WTC11 (cell line): ENCODE results near the gene PLA2G2D. TPM values are rescaled to one million over a fixed set of nuclear protein-coding genes. Genes with fewer than 3 reads are reported as not detected.
"Not testable (repeated sequence)": the region's sequence is repeated elsewhere in the genome, so short reads cannot be mapped to it uniquely, and the experiment has no call there.

ENCODE experiments used
- ATAC-seq: fragments of 200-7000 bp; cut with Tn5 transposase; 2 replicates; pipeline ENCODE4 v1.10.0; 2021; ENCODE audit warnings: mild to moderate bottlenecking, moderate library complexity
- CTCF ChIA-PET: fragments of 300-600 bp; sonication (Branson Sonifier 250); formaldehyde crosslinking; loops from one replicate; lab custom pipeline; 2021; ENCODE audit warnings: antibody characterized with exemption; lab: Charles Lee
- POLR2A ChIA-PET: fragments of 350-600 bp; sonication (Branson Sonifier 250); formaldehyde crosslinking; loops from one replicate; lab custom pipeline; 2021; ENCODE audit warnings: antibody characterized with exemption; lab: Charles Lee
- DNase-seq: peaks from one replicate; pipeline ENCODE4 v3.0.0; 2021; ENCODE audit warnings: low spot score
- H3K27ac Mint-ChIP-seq: 2 replicates; pipeline ENCODE4 v1.8.0; 2021; ENCODE audit warnings: mixed read lengths
- H3K27me3 Mint-ChIP-seq: 2 replicates; pipeline ENCODE4 v1.8.0; 2021; ENCODE audit warnings: low read depth, mild to moderate bottlenecking, moderate library complexity, mixed read lengths
- H3K36me3 Mint-ChIP-seq: 2 replicates; pipeline ENCODE4 v1.8.0; 2021; ENCODE audit warnings: mixed read lengths
- H3K4me1 Mint-ChIP-seq: 2 replicates; pipeline ENCODE4 v1.8.0; 2022; ENCODE audit warnings: mixed read lengths
- H3K4me3 Mint-ChIP-seq: 2 replicates; pipeline ENCODE4 v1.8.0; 2021; ENCODE audit warnings: mild to moderate bottlenecking, moderate library complexity, mixed read lengths
- H3K9me3 Mint-ChIP-seq: 2 replicates; pipeline ENCODE4 v1.8.0; 2021; ENCODE audit warnings: mixed read lengths
- ATF1 ChIP-seq: sonication (generic); formaldehyde crosslinking; IDR thresholded peaks from 2 replicates; pipeline ENCODE4 v1.8.1; 2023; ENCODE audit warnings: mild to moderate bottlenecking, moderate library complexity, missing genetic modification reagents
- E2F1 ChIP-seq: sonication (generic); formaldehyde crosslinking; IDR thresholded peaks from 2 replicates; pipeline ENCODE4 v1.8.0; 2022; ENCODE audit warnings: mild to moderate bottlenecking, missing genetic modification reagents
- IRF1 ChIP-seq: sonication (generic); formaldehyde crosslinking; IDR thresholded peaks from 2 replicates; pipeline ENCODE4 v1.8.0; 2023; ENCODE audit warnings: missing genetic modification reagents
- MAX ChIP-seq: sonication (generic); formaldehyde crosslinking; IDR thresholded peaks from 2 replicates; pipeline ENCODE4 v1.8.0; 2022; ENCODE audit warnings: mild to moderate bottlenecking, missing genetic modification reagents
- MXD4 ChIP-seq: fragments of 250-450 bp; sonication (Bioruptor Pico); IDR thresholded peaks from 2 replicates; pipeline ENCODE4 v1.8.0; 2021; ENCODE audit warnings: mild to moderate bottlenecking, moderate library complexity, borderline replicate concordance
- NFYB ChIP-seq: sonication (generic); formaldehyde crosslinking; conservative IDR thresholded peaks from 2 replicates; pipeline ENCODE4 v1.8.0; 2022; ENCODE audit warnings: low read depth, missing genetic modification reagents
- NR2C2 ChIP-seq: sonication (generic); formaldehyde crosslinking; IDR thresholded peaks from 2 replicates; pipeline ENCODE4 v1.8.0; 2022; ENCODE audit warnings: mild to moderate bottlenecking, missing genetic modification reagents
- OVOL2 ChIP-seq: fragments of 250-450 bp; sonication (Bioruptor Pico); IDR thresholded peaks from 2 replicates; pipeline ENCODE4 v1.9.0; 2021; ENCODE audit warnings: mild to moderate bottlenecking, borderline replicate concordance
- PRRX2 ChIP-seq: fragments of 250-450 bp; sonication (Bioruptor Pico); IDR thresholded peaks from 2 replicates; pipeline ENCODE4 v1.8.0; 2021; ENCODE audit warnings: mild to moderate bottlenecking
- RORB ChIP-seq: fragments of 250-450 bp; sonication (Bioruptor Pico); IDR thresholded peaks from 2 replicates; pipeline ENCODE4 v1.9.0; 2021; ENCODE audit warnings: mild to moderate bottlenecking
- SMAD3 ChIP-seq: sonication (generic); formaldehyde crosslinking; IDR thresholded peaks from 2 replicates; pipeline ENCODE4 v1.8.0; 2022; ENCODE audit warnings: missing genetic modification reagents, mild to moderate bottlenecking, borderline replicate concordance
- TEAD4 ChIP-seq: sonication (generic); formaldehyde crosslinking; IDR thresholded peaks from 2 replicates; pipeline ENCODE4 v1.8.0; 2022; ENCODE audit warnings: mild to moderate bottlenecking, missing genetic modification reagents
- ZBTB21 ChIP-seq: sonication (generic); formaldehyde crosslinking; IDR thresholded peaks from 2 replicates; pipeline ENCODE4 v1.8.1; 2023; ENCODE audit warnings: mild to moderate bottlenecking, missing genetic modification reagents, borderline replicate concordance
- ZNF138 ChIP-seq: sonication (generic); formaldehyde crosslinking; conservative IDR thresholded peaks from 2 replicates; pipeline ENCODE4 v1.8.1; 2022; ENCODE audit warnings: mild to moderate bottlenecking, moderate library complexity, missing genetic modification reagents
- ZNF219 ChIP-seq: sonication (generic); formaldehyde crosslinking; IDR thresholded peaks from 2 replicates; pipeline ENCODE4 v1.8.0; 2023; ENCODE audit warnings: missing genetic modification reagents, mild to moderate bottlenecking, borderline replicate concordance
- ZNF263 ChIP-seq: sonication (generic); formaldehyde crosslinking; IDR thresholded peaks from 2 replicates; pipeline ENCODE4 v1.8.1; 2022; ENCODE audit warnings: low read depth, mild to moderate bottlenecking, moderate library complexity, missing genetic modification reagents
- ZNF317 ChIP-seq: sonication (generic); formaldehyde crosslinking; IDR thresholded peaks from 2 replicates; pipeline ENCODE4 v1.8.1; 2023; ENCODE audit warnings: low read depth, mild to moderate bottlenecking, moderate library complexity, missing genetic modification reagents, borderline replicate concordance
- ZNF396 ChIP-seq: fragments of 250-450 bp; sonication (Bioruptor Pico); IDR thresholded peaks from 2 replicates; pipeline ENCODE4 v1.8.0; 2021; ENCODE audit warnings: mild to moderate bottlenecking, moderate library complexity, borderline replicate concordance
- ZNF512 ChIP-seq: sonication (generic); formaldehyde crosslinking; IDR thresholded peaks from 2 replicates; pipeline ENCODE4 v1.8.1; 2022; ENCODE audit warnings: missing genetic modification reagents, borderline replicate concordance
- total RNA-seq: library from RNA; stranded (reverse); gene quantifications from 3 replicates; pipeline ENCODE4 v1.2.3, GENCODE V29; 2021

PLA2G2D gene
- total RNA-seq, 1 experiment from 2014 or later: not detected

- TF ChIP-seq ZNF317 (CRISPR knock-in tag) (no peak), ATF1 (CRISPR knock-in tag) (no peak)
Measured at GRCh38 chr1:20134995-20135394, 15.7 kb upstream of the PLA2G2D start (continued).

GRCh38 chr1:20130518-20130917 lies 11.2 kb upstream of the PLA2G2D start:
- CTCF ChIA-PET: interaction anchor here (0.9 kb wide), 1 partner anchor 82 kb away, joined by 4 read pairs; no protein-coding TSS in a partner anchor
- H3K27ac Mint-ChIP-seq, H3K4me3 Mint-ChIP-seq, ATAC-seq, POLR2A ChIA-PET, H3K27me3 Mint-ChIP-seq, H3K36me3 Mint-ChIP-seq, DNase-seq, H3K4me1 Mint-ChIP-seq: not testable (repeated sequence)
- H3K9me3 Mint-ChIP-seq: peaks cover 23% of the 10 kb centered on the region

GRCh38 chr1:20126806-20127440 lies 7.6 kb upstream of the PLA2G2D start:
- POLR2A ChIA-PET: no interaction called here
- H3K27ac Mint-ChIP-seq: no peak overlapping the region
- no peak for ATAC-seq
- TF ChIP-seq MXD4 (CRISPR knock-in tag) (no peak), OVOL2 (CRISPR knock-in tag) (no peak), ZBTB21 (CRISPR knock-in tag) (no peak), SMAD3 (CRISPR knock-in tag) (no peak), MAX (CRISPR knock-in tag) (no peak), ZNF396 (CRISPR knock-in tag) (no peak), TEAD4 (CRISPR knock-in tag) (no peak), ZNF512 (CRISPR knock-in tag) (no peak), IRF1 (no peak), PRRX2 (CRISPR knock-in tag) (no peak), ZNF219 (CRISPR knock-in tag) (no peak), ZNF263 (CRISPR knock-in tag) (no peak), NR2C2 (CRISPR knock-in tag) (no peak), ZNF138 (CRISPR knock-in tag) (no peak), RORB (CRISPR knock-in tag) (no peak), NFYB (CRISPR knock-in tag) (no peak), E2F1 (no peak)
- CTCF ChIA-PET: no interaction called here
- no peak for DNase-seq
- H3K27me3 Mint-ChIP-seq: no peaks in the 10 kb centered on the region; the same call in 1 of the 2 replicates
- peaks cover 9% of the 10 kb centered on the region; the same call in 1 of the 2 replicates for H3K36me3 Mint-ChIP-seq
- H3K4me1 Mint-ChIP-seq: no peaks in the 10 kb centered on the region
- no peak overlapping the region for H3K4me3 Mint-ChIP-seq
- H3K9me3 Mint-ChIP-seq: peaks cover 15% of the 10 kb centered on the region
